GM18861 (cell line): ENCODE measurements around the gene CABLES2.

Source experiments
- ATAC-seq: cut with Tn5 transposase; IDR thresholded peaks from one replicate; pipeline ENCODE4 v1.9.1; 2021; ENCODE audit not compliant: unreplicated experiment

Gene CABLES2

DNA sequence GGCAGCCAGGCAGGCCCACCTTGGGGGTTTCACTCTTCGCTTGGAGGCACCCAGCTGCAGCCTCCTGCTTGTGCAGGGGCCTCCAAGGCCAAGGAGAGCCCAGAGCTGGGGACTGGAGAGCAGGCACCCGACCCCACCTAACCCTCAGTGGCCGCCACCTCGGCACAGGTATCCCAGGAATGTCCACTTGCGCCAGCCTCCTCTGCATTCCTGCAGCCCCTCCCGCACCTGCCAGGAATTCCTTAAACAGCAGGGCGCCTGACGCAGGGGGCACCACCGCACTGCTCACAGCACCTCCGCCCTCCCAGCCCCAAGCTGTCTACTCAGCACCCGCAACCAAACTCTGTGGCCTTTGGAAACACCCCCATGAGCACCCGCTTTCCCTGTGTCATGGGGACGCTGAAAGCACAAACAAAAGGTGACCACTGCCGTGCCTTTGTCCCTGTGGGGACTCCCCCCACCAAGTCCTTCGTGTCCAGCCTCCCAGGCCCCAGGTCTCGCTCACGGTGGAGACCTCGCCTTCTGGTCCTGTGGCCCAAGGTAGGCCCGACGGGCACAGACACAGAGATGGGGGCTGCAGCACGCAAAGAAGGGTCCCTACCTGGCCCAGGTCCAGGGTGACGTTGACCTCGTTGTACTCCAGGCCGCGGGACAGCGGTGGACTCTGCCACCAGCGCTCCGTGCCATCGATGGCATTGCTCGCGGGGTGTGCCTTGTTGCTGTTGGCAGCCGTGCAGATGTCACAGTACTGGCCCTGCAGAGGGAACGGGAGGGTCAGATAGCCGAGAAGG is 45.1 kb downstream of the CABLES2 start:
- ATAC-seq, result no peak

DNA sequence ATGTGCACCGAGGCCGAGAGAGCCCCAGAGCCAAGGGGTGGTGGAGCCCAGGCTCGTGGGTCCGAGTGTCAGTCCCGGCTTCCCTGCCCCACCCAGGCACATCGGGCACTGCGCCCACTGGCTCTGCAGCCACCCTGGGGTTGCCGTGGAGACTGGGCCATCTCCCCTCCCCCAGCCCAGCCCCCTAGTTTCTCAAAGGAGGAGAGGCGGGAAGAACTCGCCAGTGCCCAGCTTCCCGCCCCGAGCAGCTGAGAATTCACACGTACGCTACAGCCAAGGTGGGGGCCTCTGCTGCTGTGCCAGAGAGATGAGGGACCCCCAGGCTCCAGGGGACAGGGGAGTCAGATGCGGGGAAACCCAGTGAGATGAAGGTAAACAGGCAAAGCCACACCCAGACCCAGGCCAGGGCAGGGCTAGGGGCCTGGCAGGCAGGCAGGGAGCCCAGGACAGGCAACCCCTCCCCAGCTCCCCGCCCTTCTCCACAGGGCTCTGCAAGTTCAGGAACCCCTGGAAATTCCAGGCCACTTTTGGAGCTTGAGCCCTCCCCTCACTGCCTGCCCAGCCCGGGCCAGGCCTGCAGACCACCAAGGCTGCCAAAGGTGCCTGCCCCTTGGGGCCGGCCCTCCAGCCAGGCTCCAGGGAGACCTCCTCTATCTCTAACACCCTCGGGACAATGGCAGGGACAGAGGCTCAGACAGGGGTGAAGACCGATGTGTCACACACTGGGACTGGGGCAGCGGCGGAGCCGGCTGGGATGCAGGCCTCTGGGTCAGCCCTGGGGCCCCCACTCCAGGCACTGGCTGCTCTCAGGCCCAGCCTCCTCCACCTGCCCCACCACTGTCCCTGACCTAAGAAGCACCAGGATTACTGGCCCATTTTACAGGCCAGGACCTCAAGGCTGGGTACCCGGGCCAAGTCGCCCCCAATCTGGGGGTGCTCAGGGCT is 46.0 kb downstream of the CABLES2 start:
- no peak for ATAC-seq

DNA sequence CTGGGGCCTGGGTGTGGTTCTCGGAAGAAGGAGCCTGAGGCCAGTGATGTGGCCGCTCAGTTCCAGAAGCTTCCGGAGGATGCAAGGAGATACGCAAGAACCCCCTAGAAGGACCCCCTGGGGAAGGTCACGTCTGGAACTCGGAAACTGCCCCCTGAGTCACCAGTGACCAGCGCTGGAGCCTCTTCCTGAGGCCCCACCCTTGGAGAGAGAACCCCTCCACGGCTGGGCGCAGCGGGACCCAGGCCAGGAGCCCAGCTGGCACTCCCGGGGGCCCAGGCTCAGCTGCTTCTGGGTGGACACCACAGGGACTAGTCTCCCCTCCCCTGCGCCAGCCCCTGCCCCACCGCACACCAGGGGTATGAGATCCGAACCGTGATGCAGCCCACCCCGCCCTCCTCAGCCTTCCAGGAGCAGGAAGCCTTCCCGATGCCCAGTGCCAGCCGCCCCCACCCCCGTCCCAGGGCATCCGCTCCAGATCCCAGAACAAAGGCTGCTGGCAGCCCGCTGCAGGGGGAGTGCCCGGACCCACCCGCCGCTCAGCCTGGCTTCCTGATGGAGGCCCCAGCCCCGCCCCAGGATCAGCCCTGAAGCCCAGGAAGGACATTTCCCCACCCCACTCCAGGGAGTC is 47.5 kb downstream of the CABLES2 start:
- no peak for ATAC-seq

DNA sequence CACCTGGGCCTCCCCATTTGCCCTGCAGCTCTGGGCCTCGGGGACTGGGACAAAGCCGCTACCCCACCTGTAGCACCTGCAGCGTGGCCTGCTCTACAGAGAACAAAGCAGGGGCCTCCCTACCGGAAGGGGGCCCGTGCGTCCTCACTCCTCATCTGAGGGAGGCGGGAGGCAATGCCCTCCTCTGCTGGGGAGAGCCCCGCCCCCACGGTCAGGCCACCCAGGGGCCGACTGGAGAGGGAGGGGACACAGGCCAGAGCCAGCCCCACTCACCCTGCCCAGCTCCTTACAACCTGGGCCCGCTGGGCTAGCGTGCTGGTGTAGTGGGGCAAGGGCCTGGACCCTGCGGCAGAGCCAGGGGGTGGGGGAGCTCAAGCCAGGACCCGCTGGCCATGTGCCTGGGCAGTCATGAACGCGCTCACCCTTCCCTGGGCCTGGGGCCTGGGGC is 48.0 kb downstream of the CABLES2 start:
- ATAC-seq, result no peak

GRCh38 chr20:62358171-62359042 is 48.7 kb downstream of the CABLES2 start:
- no peak for ATAC-seq

DNA sequence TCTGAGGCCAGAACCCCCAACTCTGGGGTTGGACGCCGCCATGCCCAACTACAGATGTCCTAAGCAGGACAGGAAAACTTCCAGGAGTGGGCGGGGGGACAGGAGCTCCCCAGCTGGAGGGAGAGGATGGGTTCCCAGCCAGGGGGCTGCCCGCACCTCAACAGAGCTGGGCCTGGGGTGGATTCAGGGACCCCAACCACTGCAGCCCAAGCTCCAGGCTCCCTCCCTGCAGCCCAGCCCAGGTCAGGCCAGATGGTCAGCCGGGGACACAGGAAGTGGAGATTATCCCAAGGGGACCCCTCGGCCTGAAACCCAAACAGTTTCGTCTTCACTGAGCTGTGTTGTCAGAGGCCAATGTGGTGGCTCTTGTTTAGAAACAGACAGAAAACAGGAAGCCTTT is 49.4 kb downstream of the CABLES2 start:
- no peak for ATAC-seq

DNA sequence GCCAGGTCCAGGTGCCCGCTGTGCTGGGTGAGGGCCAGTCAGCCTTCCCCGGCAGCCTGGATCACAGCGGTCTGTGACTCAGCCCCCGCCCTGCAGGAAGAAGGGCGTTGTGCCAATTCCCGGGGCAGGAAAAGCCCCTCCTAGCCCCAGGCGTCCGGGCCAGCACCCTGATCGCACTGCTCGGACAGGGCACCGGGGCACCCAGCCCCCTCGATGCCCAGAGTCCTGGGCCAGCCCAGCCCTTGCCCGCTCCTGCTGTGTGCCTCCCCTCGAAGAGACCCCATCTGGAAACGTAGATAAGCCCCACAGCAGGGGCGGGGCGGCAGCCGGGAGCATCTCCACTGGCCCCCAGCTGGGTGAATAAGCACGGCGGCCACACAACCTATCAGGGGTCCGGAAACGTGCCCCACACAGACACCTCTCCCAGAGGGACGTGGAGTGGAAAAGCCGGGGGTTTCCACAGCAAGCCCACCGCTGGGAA is 49.9 kb downstream of the CABLES2 start:
- ATAC-seq, result no peak

DNA sequence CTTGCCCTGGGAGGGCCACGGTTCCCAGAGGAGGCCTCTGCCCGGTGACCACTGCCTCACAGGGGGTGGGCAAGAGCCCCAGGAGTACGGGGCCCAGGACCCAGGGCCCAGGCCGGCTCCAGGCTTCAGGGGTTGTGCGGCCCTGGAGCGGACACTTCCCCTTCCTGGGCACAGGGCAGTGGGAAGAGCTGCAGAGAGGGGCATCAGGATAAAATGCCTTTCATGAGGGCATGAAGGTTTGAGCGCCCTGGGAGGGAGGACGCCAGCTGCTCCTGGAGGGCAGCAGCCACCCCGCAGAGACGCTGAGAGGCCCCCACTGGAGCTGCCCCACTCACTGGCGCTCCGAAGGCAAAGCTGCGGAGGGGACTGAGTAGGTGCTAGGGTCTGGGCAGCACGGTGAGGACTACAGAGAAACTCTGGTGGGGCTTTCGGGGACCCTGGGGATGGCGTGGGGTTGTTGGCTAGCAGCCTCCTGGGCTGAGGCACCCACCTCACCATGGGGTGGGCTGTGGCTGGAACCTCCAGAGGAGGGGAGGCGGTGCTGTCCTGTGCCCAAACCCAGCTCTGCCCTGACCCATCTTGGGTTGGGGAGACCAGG is 50.4 kb downstream of the CABLES2 start:
- no peak for ATAC-seq

- ATAC-seq, result no peak
Measured at GRCh38 chr20:62355878-62356588, 51.1 kb downstream of the CABLES2 start.

DNA sequence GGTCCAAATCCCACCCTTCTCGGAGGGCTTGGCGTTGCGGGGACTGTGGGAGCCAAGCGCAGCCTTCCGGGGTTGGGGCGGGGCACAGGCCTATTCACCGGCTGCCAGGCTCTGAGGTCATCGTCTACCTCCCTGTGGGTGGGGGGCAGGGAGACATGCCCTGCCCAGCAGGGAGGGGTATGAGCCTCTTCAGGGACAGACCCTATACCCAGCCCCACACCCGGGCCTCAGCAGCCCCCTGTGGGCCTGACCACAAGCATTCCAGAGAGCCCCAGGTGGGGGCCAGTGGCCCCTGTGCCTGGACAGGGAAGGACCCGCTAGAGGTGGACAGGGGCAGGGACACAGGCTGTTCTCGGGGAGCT is 51.6 kb downstream of the CABLES2 start:
- ATAC-seq, result no peak

DNA sequence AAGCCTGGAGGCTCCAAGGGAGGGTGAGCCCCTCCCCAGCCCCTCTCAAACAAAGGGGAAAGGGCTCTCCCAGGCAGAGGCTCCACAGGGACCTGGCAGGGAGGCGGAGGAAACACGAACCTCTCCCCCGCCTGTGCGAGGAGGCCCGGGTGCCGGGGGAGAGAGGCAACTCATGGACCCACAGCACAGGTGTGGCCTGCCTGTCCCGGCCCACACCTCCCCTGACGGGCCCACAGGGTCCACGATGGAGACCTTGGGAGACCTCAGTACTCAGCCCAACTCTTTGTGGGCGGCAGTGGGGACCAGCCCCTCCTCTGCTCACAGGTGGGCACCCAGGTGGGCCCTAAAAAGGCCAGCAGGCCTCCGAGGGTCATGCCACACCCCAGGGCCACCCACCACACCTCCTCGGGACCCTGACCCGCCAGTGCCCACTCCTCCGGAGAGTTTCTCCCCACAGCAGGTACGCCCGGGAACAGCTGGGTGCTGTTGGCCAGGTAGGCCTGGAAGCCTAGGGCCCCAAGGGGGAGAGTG is 52.2 kb downstream of the CABLES2 start:
- no peak for ATAC-seq

DNA sequence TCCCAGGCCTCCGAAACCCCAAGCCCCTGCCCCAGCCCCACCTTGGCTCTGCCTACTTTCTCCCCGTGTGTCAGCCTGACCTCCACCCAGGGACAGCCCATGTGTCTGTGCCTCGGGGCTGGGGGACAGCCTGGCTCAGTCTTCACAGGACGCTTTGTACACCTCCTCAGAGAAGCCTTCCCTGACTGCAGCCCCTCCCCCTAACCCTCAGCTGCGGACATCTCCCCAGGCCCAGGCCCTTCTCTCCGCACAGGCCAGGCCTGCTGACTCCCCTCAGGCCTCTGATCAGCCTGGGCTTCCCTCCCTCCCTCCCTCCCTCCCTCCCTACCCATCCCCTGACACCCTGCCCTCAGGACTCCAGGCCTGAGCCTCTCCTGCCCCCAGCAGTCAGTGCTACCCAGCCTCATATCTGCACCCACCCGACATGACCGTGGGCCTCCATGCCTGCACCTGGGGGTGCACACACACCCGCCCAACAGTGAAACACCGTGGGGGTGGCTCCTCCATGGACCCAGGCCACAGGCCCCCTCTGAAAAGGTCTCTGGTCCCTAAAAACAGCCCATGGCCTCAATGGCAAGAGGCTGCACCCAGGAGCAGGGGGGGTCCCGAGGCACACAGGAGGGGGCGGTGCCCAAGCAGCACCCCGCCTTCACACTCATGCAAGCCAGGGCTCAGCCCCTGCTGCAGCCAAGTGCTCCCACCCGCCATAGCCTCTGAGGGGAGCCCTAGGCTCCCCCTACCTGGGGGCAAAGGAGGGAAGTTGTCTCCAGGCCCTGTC is 52.9 kb downstream of the CABLES2 start:
- ATAC-seq, result no peak

- no peak for ATAC-seq
Measured at GRCh38 chr20:62353289-62354030, 53.6 kb downstream of the CABLES2 start.

- ATAC-seq, result no peak
Measured at GRCh38 chr20:62352402-62353288, 54.4 kb downstream of the CABLES2 start.

DNA sequence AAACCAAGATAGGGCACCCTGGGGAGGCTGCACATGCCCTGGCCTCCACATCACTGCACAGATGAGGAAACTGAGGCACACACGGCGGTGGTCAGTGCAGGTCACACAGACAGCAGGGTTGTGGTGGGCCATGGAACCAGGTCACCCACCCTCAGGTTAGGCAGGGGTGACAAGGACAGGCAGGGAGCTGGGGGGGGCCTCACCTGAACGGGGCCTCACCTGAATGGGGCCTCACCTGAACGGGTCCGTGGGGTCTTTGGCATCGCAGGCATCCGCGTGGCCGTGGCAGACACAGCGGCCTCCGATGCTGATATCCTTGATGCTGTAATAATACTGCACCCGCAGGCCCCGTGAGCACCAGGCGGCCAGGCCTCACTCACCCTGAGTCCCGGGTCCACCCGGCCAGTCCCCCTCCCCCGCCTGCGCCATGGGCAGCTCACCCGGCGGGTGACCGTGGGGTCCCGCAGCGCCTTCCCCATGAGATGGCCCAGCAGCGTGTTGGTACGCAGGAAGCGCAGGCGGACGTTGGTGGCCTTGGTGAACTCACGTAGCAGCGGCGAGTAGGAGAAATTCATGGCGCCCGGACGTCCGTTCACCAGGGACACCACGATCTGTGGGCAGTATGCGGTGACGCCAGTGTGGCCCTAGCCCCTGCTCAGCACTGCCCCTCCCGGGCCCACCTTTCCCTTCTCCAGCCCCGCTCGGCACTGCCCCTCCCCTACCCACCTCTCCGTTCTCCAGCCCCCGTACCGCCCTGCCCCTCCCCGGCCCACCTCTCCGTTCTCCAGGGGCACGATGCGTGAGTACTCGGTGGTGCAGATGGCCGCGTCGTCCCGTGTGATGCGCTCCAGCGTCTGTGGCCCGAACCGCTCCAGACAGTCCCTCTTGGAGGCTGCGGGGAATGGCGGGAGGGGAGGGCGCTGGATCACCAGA is 55.4 kb downstream of the CABLES2 start:
- no peak for ATAC-seq
